ENCODE data around the gene SLIT3. TPM values are rescaled to one million over a fixed set of nuclear protein-coding genes. Genes with fewer than 3 reads are reported as not detected.

The SLIT3 gene
- total RNA-seq, 2 experiments from 2014 or later = 0.15 TPM; not detected in 1

GRCh38 chr5:169190849-169191248 lies 110.1 kb downstream of the SLIT3 start:
- CTCF ChIA-PET = interaction anchor here (1.1 to 1.3 kb wide), 2 partner anchors 15 to 33 kb away, joined by 3 read pairs; no protein-coding TSS in a partner anchor
- no peak for DNase-seq
- no peak overlapping the region for H3K27ac Mint-ChIP-seq
- H3K4me3 Mint-ChIP-seq = no peak overlapping the region
- no peaks in the 10 kb centered on the region for H3K4me1 Mint-ChIP-seq
- no peaks in the 10 kb centered on the region for H3K27me3 Mint-ChIP-seq
- H3K36me3 Mint-ChIP-seq (ENCODE audit: low read depth) = no peaks in the 10 kb centered on the region
- POLR2A ChIA-PET = no interaction called here
- H3K9me3 Mint-ChIP-seq = no peaks in the 10 kb centered on the region

GRCh38 chr5:169185626-169186025 lies 115.3 kb downstream of the SLIT3 start:
- Mint-ChIP-seq H3K27ac (no peak overlapping the region), H3K4me3 (no peak overlapping the region), H3K4me1 (no peaks in the 10 kb centered on the region), H3K36me3 (ENCODE audit: low read depth) (no peaks in the 10 kb centered on the region), H3K27me3 (no peaks in the 10 kb centered on the region), H3K9me3 (no peaks in the 10 kb centered on the region)
- no peak for DNase-seq
- POLR2A ChIA-PET = no interaction called here
- CTCF ChIA-PET = interaction anchor here (1.3 kb wide), 1 partner anchor 15 kb away, joined by 3 read pairs; no protein-coding TSS in a partner anchor

GRCh38 chr5:169183576-169183975 lies 117.4 kb downstream of the SLIT3 start:
- Mint-ChIP-seq H3K27ac (no peak overlapping the region), H3K9me3 (no peaks in the 10 kb centered on the region), H3K4me1 (no peaks in the 10 kb centered on the region), H3K36me3 (ENCODE audit: low read depth) (no peaks in the 10 kb centered on the region), H3K27me3 (no peaks in the 10 kb centered on the region), H3K4me3 (no peak overlapping the region)
- ChIA-PET POLR2A (no interaction called here), CTCF (no interaction called here)
- no peak for DNase-seq

GRCh38 chr5:169182797-169183196 lies 118.1 kb downstream of the SLIT3 start:
- Mint-ChIP-seq H3K36me3 (ENCODE audit: low read depth) (no peaks in the 10 kb centered on the region), H3K4me1 (no peaks in the 10 kb centered on the region), H3K4me3 (no peak overlapping the region), H3K27me3 (no peaks in the 10 kb centered on the region), H3K27ac (no peak overlapping the region), H3K9me3 (no peaks in the 10 kb centered on the region)
- POLR2A ChIA-PET = no interaction called here
- CTCF ChIA-PET = no interaction called here
- DNase-seq = no peak

GRCh38 chr5:169181814-169182213 lies 119.1 kb downstream of the SLIT3 start:
- DNase-seq = no peak
- H3K4me3 Mint-ChIP-seq = no peak overlapping the region
- no peaks in the 10 kb centered on the region for H3K4me1 Mint-ChIP-seq
- no peaks in the 10 kb centered on the region for H3K27me3 Mint-ChIP-seq
- no peaks in the 10 kb centered on the region for H3K36me3 Mint-ChIP-seq (ENCODE audit: low read depth)
- no peaks in the 10 kb centered on the region for H3K9me3 Mint-ChIP-seq
- POLR2A ChIA-PET = no interaction called here
- no peak overlapping the region for H3K27ac Mint-ChIP-seq
- CTCF ChIA-PET = no interaction called here

GRCh38 chr5:169178754-169179153 lies 122.2 kb downstream of the SLIT3 start:
- no peak for DNase-seq
- Mint-ChIP-seq H3K9me3 (no peaks in the 10 kb centered on the region), H3K4me3 (no peak overlapping the region), H3K27me3 (no peaks in the 10 kb centered on the region), H3K36me3 (ENCODE audit: low read depth) (no peaks in the 10 kb centered on the region), H3K27ac (no peak overlapping the region), H3K4me1 (no peaks in the 10 kb centered on the region)
- ChIA-PET CTCF (no interaction called here), POLR2A (no interaction called here)

- no peaks in the 10 kb centered on the region for H3K27me3 Mint-ChIP-seq
- H3K9me3 Mint-ChIP-seq = no peaks in the 10 kb centered on the region
- ChIA-PET CTCF (no interaction called here), POLR2A (no interaction called here)
- H3K4me1 Mint-ChIP-seq = no peaks in the 10 kb centered on the region
- no peaks in the 10 kb centered on the region for H3K36me3 Mint-ChIP-seq (ENCODE audit: low read depth)
- H3K27ac Mint-ChIP-seq = no peak overlapping the region
- no peak overlapping the region for H3K4me3 Mint-ChIP-seq
- DNase-seq = no peak
These were observed 122.7 kb downstream of the SLIT3 start for GRCh38 chr5:169178274-169178673.

- H3K4me1 Mint-ChIP-seq = no peaks in the 10 kb centered on the region
- no peaks in the 10 kb centered on the region for H3K9me3 Mint-ChIP-seq
- CTCF ChIA-PET = no interaction called here
- DNase-seq = no peak
- H3K4me3 Mint-ChIP-seq = no peak overlapping the region
- no peaks in the 10 kb centered on the region for H3K27me3 Mint-ChIP-seq
- H3K36me3 Mint-ChIP-seq (ENCODE audit: low read depth) = no peaks in the 10 kb centered on the region
- H3K27ac Mint-ChIP-seq = no peak overlapping the region
- POLR2A ChIA-PET = no interaction called here
These were observed 123.9 kb downstream of the SLIT3 start for GRCh38 chr5:169176709-169177694.

- no peak overlapping the region for H3K27ac Mint-ChIP-seq
- no peak overlapping the region for H3K4me3 Mint-ChIP-seq
- no peaks in the 10 kb centered on the region for H3K27me3 Mint-ChIP-seq
- POLR2A ChIA-PET = no interaction called here
- CTCF ChIA-PET = interaction anchor here (1.2 kb wide), 1 partner anchor 15 kb away, joined by 3 read pairs; no protein-coding TSS in a partner anchor
- no peaks in the 10 kb centered on the region for H3K4me1 Mint-ChIP-seq
- no peaks in the 10 kb centered on the region for H3K9me3 Mint-ChIP-seq
- no peak for DNase-seq
- no peaks in the 10 kb centered on the region for H3K36me3 Mint-ChIP-seq (ENCODE audit: low read depth)
These were observed 125.2 kb downstream of the SLIT3 start for GRCh38 chr5:169175733-169176132.

- ChIA-PET CTCF (no interaction called here), POLR2A (no interaction called here)
- Mint-ChIP-seq H3K36me3 (ENCODE audit: low read depth) (no peaks in the 10 kb centered on the region), H3K27me3 (no peaks in the 10 kb centered on the region), H3K4me1 (no peaks in the 10 kb centered on the region), H3K9me3 (no peaks in the 10 kb centered on the region), H3K4me3 (no peak overlapping the region), H3K27ac (no peak overlapping the region)
- no peak for DNase-seq
These were observed 126.0 kb downstream of the SLIT3 start for GRCh38 chr5:169174923-169175322.

- no peaks in the 10 kb centered on the region for H3K27me3 Mint-ChIP-seq
- ChIA-PET POLR2A (no interaction called here), CTCF (no interaction called here)
- H3K9me3 Mint-ChIP-seq = no peaks in the 10 kb centered on the region
- no peaks in the 10 kb centered on the region for H3K4me1 Mint-ChIP-seq
- H3K4me3 Mint-ChIP-seq = no peak overlapping the region
- no peak overlapping the region for H3K27ac Mint-ChIP-seq
- H3K36me3 Mint-ChIP-seq (ENCODE audit: low read depth) = no peaks in the 10 kb centered on the region
- DNase-seq = no peak
These were observed 127.6 kb downstream of the SLIT3 start for GRCh38 chr5:169173372-169173771.

GRCh38 chr5:169171515-169171914 lies 129.4 kb downstream of the SLIT3 start:
- Mint-ChIP-seq H3K4me1 (no peaks in the 10 kb centered on the region), H3K27me3 (no peaks in the 10 kb centered on the region), H3K9me3 (no peaks in the 10 kb centered on the region), H3K4me3 (no peak overlapping the region), H3K27ac (no peak overlapping the region), H3K36me3 (ENCODE audit: low read depth) (no peaks in the 10 kb centered on the region)
- no peak for DNase-seq
- POLR2A ChIA-PET = no interaction called here
- CTCF ChIA-PET = no interaction called here

- Mint-ChIP-seq H3K27me3 (no peaks in the 10 kb centered on the region), H3K36me3 (ENCODE audit: low read depth) (no peaks in the 10 kb centered on the region), H3K9me3 (no peaks in the 10 kb centered on the region), H3K4me3 (no peak overlapping the region), H3K27ac (no peak overlapping the region), H3K4me1 (no peaks in the 10 kb centered on the region)
- POLR2A ChIA-PET = no interaction called here
- DNase-seq = no peak
- CTCF ChIA-PET = no interaction called here
These were observed 131.2 kb downstream of the SLIT3 start for GRCh38 chr5:169169783-169170182.

GRCh38 chr5:169168280-169168679 lies 132.7 kb downstream of the SLIT3 start:
- CTCF ChIA-PET = no interaction called here
- no peak overlapping the region for H3K27ac Mint-ChIP-seq
- POLR2A ChIA-PET = no interaction called here
- no peaks in the 10 kb centered on the region for H3K9me3 Mint-ChIP-seq
- no peaks in the 10 kb centered on the region for H3K27me3 Mint-ChIP-seq
- no peak for DNase-seq
- no peaks in the 10 kb centered on the region for H3K36me3 Mint-ChIP-seq (ENCODE audit: low read depth)
- H3K4me1 Mint-ChIP-seq = no peaks in the 10 kb centered on the region
- no peak overlapping the region for H3K4me3 Mint-ChIP-seq
